DMS 273 treated with DMSO at 0.1 percent for 48 hours (cell line): ENCODE measurements around the gene NAALADL2.
"Not testable (repeated sequence)": the region's sequence is repeated elsewhere in the genome, so short reads cannot be mapped to it uniquely, and the experiment has no call there.

Experiments used
- DNase-seq: peaks from one replicate; lab custom pipeline; 2025; lab: John Stamatoyannopoulos, UW

The NAALADL2 gene

DNA sequence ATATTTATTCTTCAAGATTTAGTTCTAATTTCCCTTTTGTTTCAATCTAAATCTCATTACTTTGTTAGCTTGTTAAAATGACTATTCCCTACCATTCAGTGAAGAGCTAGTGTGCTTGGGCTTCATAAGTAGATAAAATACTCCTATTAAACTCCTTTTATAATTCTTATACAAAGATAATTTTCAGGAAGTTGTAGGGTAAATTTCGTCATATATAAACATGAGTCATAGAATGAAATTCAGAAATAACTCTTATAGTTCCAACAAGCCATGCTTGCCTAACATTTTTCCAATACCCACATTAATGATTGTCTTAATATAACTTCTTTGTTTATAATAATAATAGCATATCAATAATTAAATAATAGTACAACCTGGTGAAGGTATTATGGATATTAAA is 407.3 kb downstream of the NAALADL2 start:
- DNase-seq: no peak

DNA sequence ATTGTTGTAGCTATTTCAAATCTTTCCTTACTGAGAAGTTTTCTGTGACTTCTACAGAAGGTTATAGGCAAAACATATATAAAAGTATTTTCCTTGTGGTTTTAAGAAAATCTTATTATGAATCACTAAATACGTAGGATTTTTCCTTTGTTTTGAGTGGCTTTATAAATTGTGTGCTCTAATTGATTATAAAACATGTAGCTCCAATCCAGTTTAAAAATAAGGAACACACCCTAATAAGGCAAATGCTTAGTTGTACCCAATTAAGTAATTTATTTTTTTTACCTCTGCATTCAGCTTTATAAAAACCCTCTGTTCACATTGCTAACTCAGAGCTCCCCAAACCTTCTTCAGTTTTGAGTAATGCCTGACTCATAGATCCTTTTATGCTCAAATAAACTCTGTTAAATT is 408.0 kb downstream of the NAALADL2 start:
- DNase-seq: no peak

- DNase-seq: no peak
Measured at GRCh38 chr3:175267561-175267960, 408.4 kb downstream of the NAALADL2 start.

DNA sequence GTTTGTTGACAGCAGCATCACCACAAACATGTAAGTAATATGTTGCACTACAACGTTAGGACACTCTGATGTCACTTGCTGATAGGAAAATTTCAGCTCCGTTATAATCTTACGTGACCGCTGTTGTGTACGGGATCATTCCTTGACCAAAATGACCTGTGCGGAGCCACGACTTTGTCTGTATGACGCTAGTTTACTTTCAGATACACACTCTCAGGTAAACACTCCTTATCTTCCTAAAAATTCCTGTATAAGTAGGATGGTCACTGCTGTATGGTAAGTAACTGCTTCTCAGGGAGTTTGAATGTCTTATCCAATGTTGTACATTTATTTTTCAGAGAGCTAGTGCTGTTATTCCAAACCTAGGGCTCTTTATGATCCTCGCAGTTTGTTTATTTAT is 410.3 kb downstream of the NAALADL2 start:
- no peak for DNase-seq

DNA sequence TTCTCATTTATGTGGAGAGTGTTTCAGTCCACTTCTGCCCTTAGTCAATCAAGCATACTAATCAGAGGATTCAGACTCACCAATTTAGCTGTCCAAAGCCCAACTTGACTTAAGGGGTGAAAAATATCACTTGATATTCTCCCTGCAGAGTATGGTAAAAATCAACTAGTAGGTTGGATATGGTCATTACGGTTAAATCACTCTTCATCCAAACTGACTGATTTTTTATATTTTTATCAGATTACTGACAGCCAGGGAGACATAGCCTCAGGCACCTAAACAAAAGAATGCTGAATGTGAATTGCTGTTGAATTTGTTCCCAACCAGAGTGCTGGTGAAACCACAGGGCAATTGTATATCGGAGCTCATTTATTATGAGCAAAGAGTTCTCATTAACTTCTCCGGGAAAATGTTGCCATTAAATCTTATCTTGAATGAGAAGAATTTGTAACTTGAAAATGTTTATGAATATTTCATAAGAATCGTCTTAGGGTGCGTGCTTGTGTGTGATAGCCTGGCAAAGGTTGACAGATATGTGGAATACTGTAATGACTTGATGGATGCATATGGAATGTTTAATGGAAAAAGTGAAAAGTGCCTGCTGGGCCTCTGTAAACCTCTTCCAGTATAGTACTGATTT is 411.2 kb downstream of the NAALADL2 start:
- DNase-seq: peak; percentile 28

DNA sequence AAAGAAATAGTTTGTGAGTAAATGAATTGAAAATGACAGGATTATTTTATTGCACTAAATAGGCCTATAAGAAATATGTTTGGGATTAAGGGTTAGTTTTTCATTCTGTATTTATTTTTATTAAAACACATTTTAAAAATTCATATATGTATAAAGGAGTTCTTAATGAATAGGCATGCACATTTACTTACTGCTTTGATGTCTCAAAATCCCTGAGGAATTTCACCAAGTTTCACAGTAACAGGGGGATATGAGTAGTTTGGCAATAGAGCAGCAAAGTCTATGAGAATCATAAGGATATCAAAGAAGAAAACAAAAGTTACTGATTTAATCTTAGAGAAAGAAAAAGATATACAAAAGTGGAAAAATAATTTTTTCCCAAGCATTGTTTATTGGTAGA is 411.7 kb downstream of the NAALADL2 start:
- no peak for DNase-seq

DNA sequence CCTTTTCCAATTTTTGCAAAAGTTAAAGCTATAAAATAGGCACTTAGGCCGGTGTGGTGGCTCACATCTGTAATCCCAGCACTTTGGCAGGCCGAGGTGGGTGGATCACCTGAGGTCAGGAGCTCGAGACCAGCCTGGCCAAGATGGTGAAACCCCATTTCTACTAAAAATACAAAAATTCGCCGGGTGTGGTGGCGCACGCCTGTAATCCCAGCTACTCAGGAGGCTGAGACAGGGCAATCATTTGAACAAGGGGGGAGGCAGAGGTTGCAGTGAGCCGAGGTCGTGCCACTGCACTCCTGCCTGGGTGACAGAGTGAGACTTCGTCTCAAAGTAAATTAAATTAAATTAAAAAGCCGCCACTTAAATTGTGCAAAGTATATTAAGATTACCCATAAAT is 412.3 kb downstream of the NAALADL2 start:
- not testable (repeated sequence) for DNase-seq

DNA sequence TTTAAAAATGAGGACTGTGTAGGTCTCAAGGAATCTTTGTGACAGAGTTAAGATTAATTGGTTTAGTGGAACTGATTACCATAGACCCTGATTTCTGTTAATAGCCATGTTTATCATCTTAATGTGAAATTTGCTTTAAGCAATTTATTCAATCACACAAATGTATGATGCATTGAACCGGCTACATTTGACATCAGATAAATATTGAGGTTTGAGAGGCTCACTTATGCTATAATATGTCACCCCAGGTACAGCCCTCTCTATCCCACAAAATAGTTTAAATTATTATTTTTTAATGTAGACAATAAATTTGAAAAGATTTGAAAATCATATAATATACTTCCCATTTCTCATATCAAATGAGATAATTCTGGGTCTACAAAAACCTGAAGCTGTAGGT is 413.3 kb downstream of the NAALADL2 start:
- DNase-seq: no peak

DNA sequence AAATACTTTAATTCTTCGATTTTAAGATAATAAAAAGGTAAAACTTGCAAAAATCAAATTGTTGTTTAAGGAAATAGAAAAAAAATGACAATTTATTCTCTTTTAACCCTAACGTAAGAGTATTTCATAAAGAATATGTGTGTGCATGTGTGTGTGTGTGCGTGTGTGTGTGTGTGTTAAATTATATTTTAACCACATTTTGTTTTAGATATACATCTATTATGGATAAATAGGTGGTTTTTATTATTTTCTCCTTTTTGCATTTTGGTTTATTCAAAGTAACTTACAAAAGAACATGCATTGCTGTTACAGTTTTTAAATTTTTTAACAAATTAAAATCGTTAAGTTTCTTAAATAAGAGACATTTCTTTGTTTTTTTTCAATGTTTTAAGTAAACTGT is 414.4 kb downstream of the NAALADL2 start:
- no peak for DNase-seq

GRCh38 chr3:175274056-175274455 is 414.9 kb downstream of the NAALADL2 start:
- DNase-seq: peak; percentile 94

DNA sequence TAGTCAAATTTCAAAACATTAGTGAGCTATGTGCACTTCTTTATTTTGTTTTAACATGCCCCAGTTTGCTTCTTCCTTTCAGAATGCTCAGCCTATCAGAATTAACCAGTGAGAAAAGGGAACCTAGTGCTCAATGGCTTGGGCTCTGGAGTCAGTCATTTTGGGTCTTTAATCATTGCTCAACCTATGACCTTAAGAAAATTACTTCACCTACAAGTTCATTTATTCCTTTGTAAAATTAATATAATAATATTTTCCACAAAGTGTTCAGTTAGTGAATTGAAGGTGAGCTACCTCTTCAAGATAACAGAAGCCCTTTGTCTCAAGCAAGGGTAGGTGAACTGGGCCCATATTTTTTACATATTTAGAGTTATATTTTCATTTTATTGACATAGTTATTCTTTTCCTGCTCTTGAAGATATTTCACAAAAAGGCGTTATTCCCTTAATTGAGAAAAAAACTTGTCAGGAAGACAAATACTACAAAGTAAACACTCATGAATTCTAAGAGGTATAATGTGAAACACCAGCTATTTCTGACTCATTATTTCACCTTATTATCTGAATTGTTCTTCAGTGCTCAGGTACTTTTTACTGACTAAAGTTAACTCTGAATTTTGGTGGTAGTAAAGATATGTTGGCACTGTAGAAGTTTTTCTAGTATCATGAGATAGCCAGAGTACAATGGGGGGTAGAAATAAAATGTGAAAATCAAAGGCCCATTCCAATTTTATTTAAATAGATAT is 415.5 kb downstream of the NAALADL2 start:
- no peak for DNase-seq

GRCh38 chr3:175278680-175279079 is 419.5 kb downstream of the NAALADL2 start:
- DNase-seq: no peak

DNA sequence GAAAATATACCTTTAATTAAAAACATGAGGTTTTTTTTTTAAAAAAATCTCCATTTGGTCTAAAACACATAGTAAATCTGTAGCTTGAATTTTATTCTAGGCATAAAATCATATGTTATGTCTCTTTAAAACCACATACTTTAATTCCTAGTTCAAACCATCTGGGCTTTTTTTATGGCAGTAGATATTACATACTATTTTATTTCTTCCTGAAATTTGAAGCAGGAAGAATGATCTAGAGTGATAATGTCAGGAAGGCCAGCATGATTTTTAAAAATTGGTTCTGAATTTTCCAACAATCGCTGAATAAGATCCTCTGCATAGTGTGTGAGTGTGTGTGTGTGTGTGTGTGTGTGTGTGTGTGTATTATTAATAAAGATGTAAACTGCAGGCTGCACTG is 420.3 kb downstream of the NAALADL2 start:
- no peak for DNase-seq

GRCh38 chr3:175279911-175280310 is 420.8 kb downstream of the NAALADL2 start:
- no peak for DNase-seq

GRCh38 chr3:175287361-175287963 is 428.3 kb downstream of the NAALADL2 start:
- DNase-seq: no peak

- no peak for DNase-seq
Measured at GRCh38 chr3:175288621-175289020, 429.5 kb downstream of the NAALADL2 start.

- DNase-seq: no peak
Measured at GRCh38 chr3:175294793-175295192, 435.7 kb downstream of the NAALADL2 start.

DNA sequence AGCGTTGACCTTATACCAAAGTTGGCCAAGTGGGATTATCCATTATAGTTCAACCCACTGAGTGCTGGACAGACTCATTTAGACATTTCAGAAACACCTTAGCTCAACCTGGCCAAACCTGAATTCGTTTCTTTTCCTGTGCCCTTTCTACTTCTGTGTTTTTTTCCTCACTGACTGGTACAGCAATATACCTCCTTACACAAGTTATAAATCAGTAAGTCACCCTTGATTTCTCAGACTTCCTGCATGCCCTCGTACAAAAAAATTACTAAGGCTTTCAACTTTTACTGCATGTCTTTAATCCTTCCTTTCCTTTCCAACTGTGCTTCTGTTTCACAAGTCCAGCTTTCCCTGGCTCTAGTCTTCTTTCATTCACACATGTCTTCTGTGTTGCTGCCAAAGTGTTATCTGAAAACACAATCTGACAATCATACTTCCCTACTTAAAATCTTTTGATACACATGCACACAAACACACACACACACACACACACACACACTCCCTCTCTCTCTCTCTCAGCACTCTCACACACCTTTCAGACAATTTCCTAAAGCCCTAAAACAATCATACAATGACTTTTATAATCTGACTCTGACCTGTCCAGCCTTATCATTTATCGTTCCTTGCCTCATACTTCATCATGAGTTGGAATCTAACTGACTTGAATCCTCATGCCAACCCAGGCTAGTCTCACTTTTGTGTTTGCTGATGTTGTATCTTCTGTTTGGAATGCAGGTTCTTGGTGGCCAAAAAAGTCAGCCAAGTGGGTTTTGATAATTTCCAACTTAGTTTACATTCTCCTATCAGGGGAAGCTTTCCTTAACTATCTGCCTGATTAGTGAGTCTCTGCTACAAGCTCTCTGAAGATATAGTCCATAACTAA is 436.4 kb downstream of the NAALADL2 start:
- DNase-seq: no peak

DNA sequence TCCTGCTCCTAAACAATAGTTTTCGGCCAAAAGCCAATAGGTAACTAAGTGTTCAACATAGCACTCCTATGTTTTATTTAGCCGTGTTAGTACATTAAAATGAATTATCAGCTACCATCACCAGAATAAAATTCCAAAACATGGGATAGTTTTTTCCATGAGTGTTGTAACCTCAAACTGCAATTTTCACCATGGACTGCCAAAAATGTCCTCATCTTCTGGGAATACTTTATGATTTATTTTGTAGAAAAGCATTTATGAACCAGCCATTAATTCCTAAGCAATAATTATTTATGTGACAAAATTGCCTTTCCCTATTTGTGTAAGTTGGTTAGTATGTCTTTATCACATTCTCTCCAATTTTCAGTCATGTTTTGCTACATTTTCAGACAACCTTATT is 438.1 kb downstream of the NAALADL2 start:
- no peak for DNase-seq

DNA sequence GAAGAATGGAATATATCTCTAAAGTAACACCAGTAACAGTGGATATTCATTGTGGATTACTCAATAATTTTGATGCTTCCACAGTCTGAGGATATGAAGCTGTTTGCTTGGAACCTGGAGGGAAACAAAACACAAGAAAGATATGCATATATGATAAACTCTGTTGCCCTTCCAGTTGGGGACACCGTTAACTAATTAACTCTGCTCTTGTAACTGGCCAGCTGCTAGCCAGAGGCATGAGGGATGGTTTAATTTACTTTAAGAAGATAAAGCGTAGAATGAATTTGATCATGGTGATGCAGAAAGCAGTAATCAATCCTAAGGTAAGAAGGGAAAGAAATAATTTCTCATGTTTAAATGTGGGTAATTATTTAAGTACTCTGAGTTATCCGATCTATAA is 442.6 kb downstream of the NAALADL2 start:
- DNase-seq: no peak

DNA sequence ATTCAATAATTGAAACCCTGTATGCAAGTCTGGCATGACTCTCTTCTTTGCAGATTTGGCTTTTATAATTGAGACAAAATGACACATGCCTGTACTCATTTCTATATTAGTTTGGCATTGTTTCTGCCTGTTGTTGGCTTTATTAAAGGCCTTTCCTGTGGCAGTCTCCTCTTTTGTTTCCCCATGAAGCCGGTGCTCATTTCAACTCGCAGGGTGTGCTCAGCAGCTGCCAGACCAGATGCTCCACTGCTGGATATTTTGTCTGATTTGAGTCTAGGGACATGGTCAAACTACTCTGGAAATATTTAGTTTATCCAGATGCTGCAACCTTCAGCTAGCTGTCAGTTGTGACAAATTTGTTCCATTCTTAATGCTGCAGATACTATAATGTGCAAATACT is 445.3 kb downstream of the NAALADL2 start:
- DNase-seq: peak; percentile 75

GRCh38 chr3:175307642-175308041 is 448.5 kb downstream of the NAALADL2 start:
- no peak for DNase-seq
